Astrocyte of the spinal cord (primary cell): Measurements from ENCODE around the gene VAV2.

ENCODE experiments used
- DNase-seq: peaks from one replicate; pipeline ENCODE4 v3.0.0; 2011; ENCODE audit warnings: low read depth, low spot score
- H3K4me3 ChIP-seq: 2 replicates; pipeline ENCODE4 v1.5.1; 2011; ENCODE audit warnings: low read depth, mild to moderate bottlenecking, low read length, moderate library complexity
- CTCF ChIP-seq: IDR thresholded peaks from 2 replicates; pipeline ENCODE4 v1.5.1; 2012; ENCODE audit warnings: low read depth, mild to moderate bottlenecking, low read length, inconsistent platforms
- in situ Hi-C: cut with HindIII; loops from 2 replicates; pipeline ENCODE4 v1.10.0; 2017; ENCODE audit warnings: low sequenced_read_pairs

Gene VAV2

GRCh38 chr9:133732639-133733408 lies 259.3 kb downstream of the VAV2 start:
- in situ Hi-C loops, result no loop called here
- no peak overlapping the region for H3K4me3 ChIP-seq
- no peak for DNase-seq
- no peak for TF ChIP-seq CTCF

GRCh38 chr9:133731876-133732638 lies 260.1 kb downstream of the VAV2 start:
- no peak overlapping the region for H3K4me3 ChIP-seq
- no peak for DNase-seq
- no peak for TF ChIP-seq CTCF
- in situ Hi-C loops, result no loop called here

- no peak for DNase-seq
- no peak for TF ChIP-seq CTCF
- in situ Hi-C loops, result no loop called here
- H3K4me3 ChIP-seq, result no peak overlapping the region
Observed at GRCh38 chr9:133730994-133731715, 261.0 kb downstream of the VAV2 start.

GRCh38 chr9:133729617-133730281 lies 262.4 kb downstream of the VAV2 start:
- no peak for DNase-seq
- no peak overlapping the region for H3K4me3 ChIP-seq
- no peak for TF ChIP-seq CTCF
- in situ Hi-C loops, result no loop called here

GRCh38 chr9:133728856-133729616 lies 263.1 kb downstream of the VAV2 start:
- DNase-seq, result no peak
- in situ Hi-C loops, result no loop called here
- TF ChIP-seq CTCF, result no peak
- H3K4me3 ChIP-seq, result no peak overlapping the region
